Neural cell (in vitro differentiated cells): ENCODE results near the gene CDA. TPM values are rescaled to one million over a fixed set of nuclear protein-coding genes. Genes with fewer than 3 reads are reported as not detected.

Experiments
- H2AFZ ChIP-seq: fragments of 200-600, 300-800 bp; sonication (generic), shearing (Covaris generic); 2 replicates; pipeline ENCODE4 v1.6.0; 2014; ENCODE audit warnings: low read depth, mild to moderate bottlenecking, antibody characterized with exemption, low read length, moderate library complexity
- H3F3A ChIP-seq: fragments of 200-600 bp; shearing (Covaris generic); 2 replicates; pipeline ENCODE4 v1.6.1; 2016; ENCODE audit warnings: mild to moderate bottlenecking, moderate library complexity, mixed read lengths, antibody characterized with exemption, low read length; ENCODE audit not compliant: insufficient read depth, poor library complexity, severe bottlenecking
- H3K27ac ChIP-seq: fragments of 200-600, 300-800 bp; sonication (generic), shearing (Covaris generic); 2 replicates; pipeline ENCODE4 v1.5.1; 2014; ENCODE audit warnings: mild to moderate bottlenecking, low read length, moderate library complexity
- H3K27me3 ChIP-seq: fragments of 300-800, 200-600 bp; sonication (generic), shearing (Covaris generic); 2 replicates; pipeline ENCODE4 v1.6.0; 2014; ENCODE audit warnings: mild to moderate bottlenecking, low read depth, low read length, moderate library complexity; ENCODE audit not compliant: insufficient read depth
- H3K36me3 ChIP-seq: fragments of 300-800, 200-600 bp; sonication (generic), shearing (Covaris generic); 2 replicates; pipeline ENCODE4 v1.5.1; 2014; ENCODE audit warnings: mild to moderate bottlenecking, antibody characterized with exemption, low read length, moderate library complexity; ENCODE audit not compliant: insufficient read depth
- H3K4me2 ChIP-seq: fragments of 300-800, 200-600 bp; sonication (generic), shearing (Covaris generic); 2 replicates; pipeline ENCODE4 v1.6.0; 2014; ENCODE audit warnings: mild to moderate bottlenecking, low read length
- H3K4me3 ChIP-seq: fragments of 300-800, 200-600 bp; sonication (generic), shearing (Covaris generic); 2 replicates; pipeline ENCODE4 v1.5.1; 2014; ENCODE audit warnings: mild to moderate bottlenecking, low read length, moderate library complexity
- H3K79me2 ChIP-seq: fragments of 200-600 bp; shearing (Covaris generic); replicated peaks from 2 replicates; pipeline ENCODE4 v1.6.0; 2014; ENCODE audit warnings: mild to moderate bottlenecking, low read length, moderate library complexity; ENCODE audit not compliant: insufficient read depth
- H3K9ac ChIP-seq: fragments of 300-800, 200-600 bp; sonication (generic), shearing (Covaris generic); 2 replicates; pipeline ENCODE4 v1.6.1; 2016; ENCODE audit warnings: mild to moderate bottlenecking, low read length, mixed read lengths
- H3K9me2 ChIP-seq: fragments of 200-600 bp; shearing (Covaris generic); 2 replicates; pipeline ENCODE4 v1.6.1; 2016; ENCODE audit warnings: mild to moderate bottlenecking, low read length, mixed read lengths; ENCODE audit not compliant: insufficient read depth
- H3K9me3 ChIP-seq: fragments of 200-600, 300-800 bp; sonication (generic), shearing (Covaris generic); 2 replicates; pipeline ENCODE4 v1.6.1; 2016; ENCODE audit warnings: mild to moderate bottlenecking, mixed run types, low read length, moderate library complexity, mixed read lengths
- H4K20me1 ChIP-seq: fragments of 200-600 bp; shearing (Covaris generic); 2 replicates; pipeline ENCODE4 v1.6.1; 2016; ENCODE audit warnings: mild to moderate bottlenecking, mixed run types; ENCODE audit not compliant: insufficient read depth
- EP300 ChIP-seq: fragments of 450-650 bp; conservative IDR thresholded peaks from 2 replicates; pipeline ENCODE4 v1.6.1; 2014; ENCODE audit warnings: antibody characterized with exemption, mild to moderate bottlenecking, moderate library complexity; ENCODE audit not compliant: poor library complexity, severe bottlenecking
- EZH2 ChIP-seq: fragments of 200-600, 300-800 bp; shearing (Covaris generic), sonication (generic); IDR thresholded peaks from 2 replicates; pipeline ENCODE4 v1.6.1; 2014; ENCODE audit warnings: antibody characterized with exemption, low read length, borderline replicate concordance, mild to moderate bottlenecking; ENCODE audit not compliant: insufficient read depth, poor library complexity, severe bottlenecking
- MXI1 ChIP-seq: fragments of 450-650 bp; conservative IDR thresholded peaks from 2 replicates; pipeline ENCODE4 v1.6.1; 2014; ENCODE audit warnings: antibody characterized with exemption, mild to moderate bottlenecking; ENCODE audit not compliant: poor library complexity, severe bottlenecking
- POLR2AphosphoS5 ChIP-seq: IDR thresholded peaks from 2 replicates; pipeline ENCODE4 v1.6.1; 2012
- RAD21 ChIP-seq: fragments of 450-650 bp; conservative IDR thresholded peaks from 2 replicates; pipeline ENCODE4 v1.6.1; 2014; ENCODE audit warnings: antibody characterized with exemption, mild to moderate bottlenecking, moderate library complexity
- SMC3 ChIP-seq: fragments of 450-650 bp; conservative IDR thresholded peaks from 2 replicates; pipeline ENCODE4 v1.6.1; 2014; ENCODE audit warnings: antibody characterized with exemption, mild to moderate bottlenecking, moderate library complexity; ENCODE audit not compliant: poor library complexity
- TAF1 ChIP-seq: IDR thresholded peaks from 2 replicates; pipeline ENCODE4 v1.6.1; 2012; ENCODE audit warnings: low read depth
- polyA plus RNA-seq: library from polyadenylated mRNA; depleted of rRNA; stranded (reverse); fragments of >200 nt; gene quantifications from 2 replicates; pipeline ENCODE4 v1.2.3, GENCODE V29; 2014
- TF ChIP-seq, protein P1 (sequence below): IDR thresholded peaks from 2 replicates; pipeline ENCODE4 v1.6.1; 2012; ENCODE audit warnings: borderline replicate concordance
- TF ChIP-seq, protein P2 (sequence below): fragments of 450-650 bp; IDR thresholded peaks from 2 replicates; pipeline ENCODE4 v1.5.1; 2014; ENCODE audit warnings: antibody characterized with exemption, mild to moderate bottlenecking, moderate library complexity; ENCODE audit not compliant: poor library complexity, severe bottlenecking

Gene CDA
- polyA plus RNA-seq, 1 donor from 2014 or later: not detected

DNA sequence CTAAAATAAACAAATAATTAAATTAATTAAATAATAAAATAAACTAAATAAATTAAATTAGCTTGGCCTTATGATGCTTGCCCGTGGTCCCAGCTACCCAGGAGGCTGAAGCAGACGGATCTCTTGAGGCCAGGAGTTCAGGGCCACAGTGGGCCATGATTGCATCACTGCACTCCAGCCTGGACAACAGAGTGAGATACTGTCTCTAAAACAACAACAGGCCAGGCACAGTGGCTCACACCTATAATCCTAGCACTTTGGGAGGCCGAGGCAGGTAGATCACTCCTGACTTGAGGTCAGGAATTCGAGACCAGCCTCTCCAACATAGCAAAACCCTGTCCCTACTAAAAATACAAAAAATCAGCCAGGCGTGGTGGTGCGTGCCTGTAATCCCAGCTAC lies 32.1 kb downstream of the CDA start:
- no peaks in the 10 kb centered on the region for H3K36me3 ChIP-seq
- TF ChIP-seq, protein P1, sequence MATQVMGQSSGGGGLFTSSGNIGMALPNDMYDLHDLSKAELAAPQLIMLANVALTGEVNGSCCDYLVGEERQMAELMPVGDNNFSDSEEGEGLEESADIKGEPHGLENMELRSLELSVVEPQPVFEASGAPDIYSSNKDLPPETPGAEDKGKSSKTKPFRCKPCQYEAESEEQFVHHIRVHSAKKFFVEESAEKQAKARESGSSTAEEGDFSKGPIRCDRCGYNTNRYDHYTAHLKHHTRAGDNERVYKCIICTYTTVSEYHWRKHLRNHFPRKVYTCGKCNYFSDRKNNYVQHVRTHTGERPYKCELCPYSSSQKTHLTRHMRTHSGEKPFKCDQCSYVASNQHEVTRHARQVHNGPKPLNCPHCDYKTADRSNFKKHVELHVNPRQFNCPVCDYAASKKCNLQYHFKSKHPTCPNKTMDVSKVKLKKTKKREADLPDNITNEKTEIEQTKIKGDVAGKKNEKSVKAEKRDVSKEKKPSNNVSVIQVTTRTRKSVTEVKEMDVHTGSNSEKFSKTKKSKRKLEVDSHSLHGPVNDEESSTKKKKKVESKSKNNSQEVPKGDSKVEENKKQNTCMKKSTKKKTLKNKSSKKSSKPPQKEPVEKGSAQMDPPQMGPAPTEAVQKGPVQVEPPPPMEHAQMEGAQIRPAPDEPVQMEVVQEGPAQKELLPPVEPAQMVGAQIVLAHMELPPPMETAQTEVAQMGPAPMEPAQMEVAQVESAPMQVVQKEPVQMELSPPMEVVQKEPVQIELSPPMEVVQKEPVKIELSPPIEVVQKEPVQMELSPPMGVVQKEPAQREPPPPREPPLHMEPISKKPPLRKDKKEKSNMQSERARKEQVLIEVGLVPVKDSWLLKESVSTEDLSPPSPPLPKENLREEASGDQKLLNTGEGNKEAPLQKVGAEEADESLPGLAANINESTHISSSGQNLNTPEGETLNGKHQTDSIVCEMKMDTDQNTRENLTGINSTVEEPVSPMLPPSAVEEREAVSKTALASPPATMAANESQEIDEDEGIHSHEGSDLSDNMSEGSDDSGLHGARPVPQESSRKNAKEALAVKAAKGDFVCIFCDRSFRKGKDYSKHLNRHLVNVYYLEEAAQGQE: no peak
- no peak for TF ChIP-seq POLR2AphosphoS5
- no peak for TF ChIP-seq EP300
- TF ChIP-seq SMC3: no peak
- TF ChIP-seq, protein P2, sequence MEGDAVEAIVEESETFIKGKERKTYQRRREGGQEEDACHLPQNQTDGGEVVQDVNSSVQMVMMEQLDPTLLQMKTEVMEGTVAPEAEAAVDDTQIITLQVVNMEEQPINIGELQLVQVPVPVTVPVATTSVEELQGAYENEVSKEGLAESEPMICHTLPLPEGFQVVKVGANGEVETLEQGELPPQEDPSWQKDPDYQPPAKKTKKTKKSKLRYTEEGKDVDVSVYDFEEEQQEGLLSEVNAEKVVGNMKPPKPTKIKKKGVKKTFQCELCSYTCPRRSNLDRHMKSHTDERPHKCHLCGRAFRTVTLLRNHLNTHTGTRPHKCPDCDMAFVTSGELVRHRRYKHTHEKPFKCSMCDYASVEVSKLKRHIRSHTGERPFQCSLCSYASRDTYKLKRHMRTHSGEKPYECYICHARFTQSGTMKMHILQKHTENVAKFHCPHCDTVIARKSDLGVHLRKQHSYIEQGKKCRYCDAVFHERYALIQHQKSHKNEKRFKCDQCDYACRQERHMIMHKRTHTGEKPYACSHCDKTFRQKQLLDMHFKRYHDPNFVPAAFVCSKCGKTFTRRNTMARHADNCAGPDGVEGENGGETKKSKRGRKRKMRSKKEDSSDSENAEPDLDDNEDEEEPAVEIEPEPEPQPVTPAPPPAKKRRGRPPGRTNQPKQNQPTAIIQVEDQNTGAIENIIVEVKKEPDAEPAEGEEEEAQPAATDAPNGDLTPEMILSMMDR: no peak
- TF ChIP-seq TAF1: no peak
- TF ChIP-seq RAD21: no peak
- no peak for TF ChIP-seq MXI1
- no peaks in the 10 kb centered on the region for H3K9me2 ChIP-seq
- no peak overlapping the region for H3K9ac ChIP-seq
- H3K27ac ChIP-seq: no peak overlapping the region
- H3K27me3 ChIP-seq: no peaks in the 10 kb centered on the region
- H3F3A ChIP-seq: no peaks in the 10 kb centered on the region
- H3K4me3 ChIP-seq: no peak overlapping the region
- H4K20me1 ChIP-seq: no peaks in the 10 kb centered on the region
- no peaks in the 10 kb centered on the region for H3K79me2 ChIP-seq
- H3K4me2 ChIP-seq: no peak overlapping the region
- H2AFZ ChIP-seq: no peak overlapping the region
- H3K9me3 ChIP-seq: no peaks in the 10 kb centered on the region

DNA sequence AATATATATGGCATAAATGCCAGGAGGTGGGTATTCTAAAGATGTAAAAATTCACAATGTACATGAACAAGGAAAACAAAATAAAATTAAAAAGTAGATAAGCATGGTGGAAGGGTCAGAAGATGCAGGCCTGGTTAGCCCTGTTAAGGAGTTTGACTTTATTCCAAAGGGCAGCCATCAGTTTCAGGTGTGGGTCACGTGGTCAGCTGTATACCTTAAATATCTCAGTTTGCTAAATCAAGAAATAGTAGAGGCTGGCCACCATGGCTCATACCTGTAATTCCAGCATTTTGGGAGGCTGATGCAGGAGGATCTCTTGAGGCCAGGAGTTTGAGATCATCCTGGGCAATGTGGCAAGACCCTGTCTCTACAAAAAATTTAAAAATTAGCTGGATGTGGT lies 35.8 kb downstream of the CDA start:
- TF ChIP-seq SMC3 (no peak), EP300 (no peak), MXI1 (no peak), EZH2 (no peak), POLR2AphosphoS5 (no peak), TAF1 (no peak), RAD21 (no peak)
- TF ChIP-seq, protein P2: no peak
- TF ChIP-seq, protein P1: no peak
- Histone ChIP-seq H4K20me1 (no peaks in the 10 kb centered on the region), H3F3A (no peaks in the 10 kb centered on the region), H3K9me3 (no peaks in the 10 kb centered on the region), H3K4me3 (no peak overlapping the region), H3K9ac (no peak overlapping the region), H3K27ac (no peak overlapping the region), H3K79me2 (no peaks in the 10 kb centered on the region), H3K27me3 (no peaks in the 10 kb centered on the region), H3K9me2 (no peaks in the 10 kb centered on the region), H3K36me3 (no peaks in the 10 kb centered on the region), H3K4me2 (no peak overlapping the region), H2AFZ (no peak overlapping the region)
